Ishikawa (cell line): Measurements from ENCODE around the gene IL31RA.

ENCODE experiments used
- CEBPB ChIP-seq: IDR thresholded peaks from 2 replicates; pipeline ENCODE4 v1.6.1; 2012
- CREB1 ChIP-seq: IDR thresholded peaks from 2 replicates; pipeline ENCODE4 v1.6.1; 2012; ENCODE audit warnings: low read depth
- EGR1 ChIP-seq: IDR thresholded peaks from 2 replicates; pipeline ENCODE4 v1.6.1; 2012
- EP300 ChIP-seq: IDR thresholded peaks from 2 replicates; pipeline ENCODE4 v1.6.1; 2012; ENCODE audit warnings: borderline replicate concordance
- FOXM1 ChIP-seq: IDR thresholded peaks from 2 replicates; pipeline ENCODE4 v1.6.1; 2012; ENCODE audit warnings: low read depth, borderline replicate concordance
- MAX ChIP-seq: IDR thresholded peaks from 2 replicates; pipeline ENCODE4 v1.6.1; 2012
- NFIC ChIP-seq: IDR thresholded peaks from 2 replicates; pipeline ENCODE4 v1.6.1; 2012
- RAD21 ChIP-seq: IDR thresholded peaks from 2 replicates; pipeline ENCODE4 v1.6.1; 2012; ENCODE audit warnings: low read depth
- REST ChIP-seq: IDR thresholded peaks from 2 replicates; pipeline ENCODE4 v1.6.1; 2012; ENCODE audit warnings: low read depth, mild to moderate bottlenecking
- TAF1 ChIP-seq: IDR thresholded peaks from 2 replicates; pipeline ENCODE4 v1.6.1; 2012; ENCODE audit warnings: low read depth, mild to moderate bottlenecking
- TCF12 ChIP-seq: IDR thresholded peaks from 2 replicates; pipeline ENCODE4 v1.6.1; 2012; ENCODE audit warnings: low read depth
- TEAD4 ChIP-seq: IDR thresholded peaks from 2 replicates; pipeline ENCODE4 v1.6.1; 2012
- YY1 ChIP-seq: IDR thresholded peaks from 2 replicates; pipeline ENCODE4 v1.6.1; 2012; ENCODE audit warnings: low read depth
- ZBTB7A ChIP-seq: IDR thresholded peaks from 2 replicates; pipeline ENCODE4 v1.6.1; 2012; ENCODE audit warnings: low read depth
- TF ChIP-seq, protein P1 (sequence below): IDR thresholded peaks from 2 replicates; pipeline ENCODE4 v1.6.1; 2012

The IL31RA gene

DNA sequence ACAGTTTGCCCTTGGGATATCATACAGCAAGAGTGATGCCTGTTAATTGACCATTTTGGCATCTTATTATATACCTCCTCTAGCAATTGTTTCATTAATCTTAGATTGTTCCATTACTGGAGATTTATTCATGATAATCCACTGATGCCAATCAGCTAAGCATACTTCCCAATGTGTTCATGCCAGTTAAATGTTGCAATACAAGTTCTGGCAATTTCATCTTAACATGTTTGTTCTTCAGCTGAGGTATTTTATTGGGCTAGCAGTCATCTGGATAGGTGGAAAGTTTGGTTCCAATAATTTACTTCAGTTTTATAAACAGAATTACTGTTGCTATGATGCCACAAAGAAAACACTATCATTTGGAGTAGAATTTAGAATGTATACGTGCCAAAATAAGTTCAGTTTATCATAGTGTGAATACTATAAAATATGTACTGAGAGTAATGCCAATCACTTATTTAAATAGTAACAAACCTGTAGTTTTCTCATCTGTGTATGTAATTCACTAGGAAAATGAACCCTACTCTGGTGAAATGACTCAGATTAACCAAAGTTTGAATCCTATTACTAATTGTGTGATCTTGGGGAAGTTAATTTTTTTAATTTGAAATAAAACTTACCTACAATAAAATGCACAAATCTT lies 27.9 kb upstream of the IL31RA start:
- TF ChIP-seq ZBTB7A: no peak
- TF ChIP-seq NFIC: no peak
- no peak for TF ChIP-seq TEAD4
- no peak for TF ChIP-seq REST
- no peak for TF ChIP-seq CREB1
- no peak for TF ChIP-seq RAD21
- TF ChIP-seq TCF12: no peak
- TF ChIP-seq MAX: no peak
- no peak for TF ChIP-seq EP300
- TF ChIP-seq TAF1: no peak
- no peak for TF ChIP-seq CEBPB
- no peak for TF ChIP-seq FOXM1
- TF ChIP-seq YY1: no peak
- TF ChIP-seq EGR1: no peak
- TF ChIP-seq, protein P1, sequence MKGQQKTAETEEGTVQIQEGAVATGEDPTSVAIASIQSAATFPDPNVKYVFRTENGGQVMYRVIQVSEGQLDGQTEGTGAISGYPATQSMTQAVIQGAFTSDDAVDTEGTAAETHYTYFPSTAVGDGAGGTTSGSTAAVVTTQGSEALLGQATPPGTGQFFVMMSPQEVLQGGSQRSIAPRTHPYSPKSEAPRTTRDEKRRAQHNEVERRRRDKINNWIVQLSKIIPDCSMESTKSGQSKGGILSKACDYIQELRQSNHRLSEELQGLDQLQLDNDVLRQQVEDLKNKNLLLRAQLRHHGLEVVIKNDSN: no peak

DNA sequence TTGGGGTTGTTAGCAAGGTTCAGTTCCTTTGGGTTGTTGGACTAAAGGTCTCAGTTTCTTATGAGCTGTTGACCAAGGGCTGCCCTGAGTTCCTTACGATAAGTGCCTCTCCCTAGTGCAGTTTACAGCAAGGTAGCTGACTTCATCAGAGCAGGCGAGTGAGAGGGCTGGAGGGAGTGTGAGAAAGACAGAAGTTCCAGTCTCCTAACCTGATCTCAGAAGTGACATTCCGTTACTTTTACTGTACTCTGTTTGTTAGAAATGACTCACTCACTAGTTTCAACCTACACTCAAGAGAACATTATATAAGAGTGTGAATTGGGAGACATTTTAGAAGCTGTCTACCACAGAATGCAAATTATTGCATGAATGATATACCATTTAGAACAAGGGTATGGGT lies 21.2 kb upstream of the IL31RA start:
- no peak for TF ChIP-seq EP300
- no peak for TF ChIP-seq NFIC
- TF ChIP-seq CREB1: no peak
- no peak for TF ChIP-seq TAF1
- TF ChIP-seq CEBPB: no peak
- TF ChIP-seq MAX: no peak
- no peak for TF ChIP-seq TEAD4
- no peak for TF ChIP-seq FOXM1
- no peak for TF ChIP-seq YY1
- no peak for TF ChIP-seq ZBTB7A
- no peak for TF ChIP-seq EGR1
- TF ChIP-seq, protein P1: no peak
- TF ChIP-seq RAD21: no peak
- TF ChIP-seq REST: no peak
- TF ChIP-seq TCF12: no peak

DNA sequence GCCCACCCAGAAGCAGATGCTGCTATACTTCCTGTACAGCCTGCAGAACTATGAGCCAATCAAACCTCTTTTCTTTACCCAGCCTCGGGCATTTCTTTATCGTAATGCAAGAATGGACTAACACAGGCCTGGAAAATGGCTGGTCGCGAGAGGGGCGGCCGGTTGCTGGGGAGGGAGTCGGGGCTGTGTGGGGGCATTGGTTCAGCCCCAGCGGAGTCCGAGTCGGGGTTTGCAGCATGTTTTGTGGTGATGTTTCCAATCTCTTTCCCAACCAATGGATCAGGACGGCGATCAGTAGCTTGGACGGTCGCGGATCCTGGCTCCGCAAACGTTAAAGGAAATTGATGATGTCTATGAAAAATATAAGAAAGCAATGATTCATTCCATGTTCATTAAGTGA lies 18.7 kb upstream of the IL31RA start:
- no peak for TF ChIP-seq REST
- TF ChIP-seq EGR1: no peak
- TF ChIP-seq TCF12: no peak
- TF ChIP-seq ZBTB7A: no peak
- TF ChIP-seq EP300: no peak
- TF ChIP-seq TEAD4: no peak
- TF ChIP-seq FOXM1: no peak
- TF ChIP-seq CREB1: no peak
- TF ChIP-seq CEBPB: no peak
- TF ChIP-seq NFIC: no peak
- no peak for TF ChIP-seq RAD21
- TF ChIP-seq, protein P1: no peak
- no peak for TF ChIP-seq YY1
